Stomach (tissue), 4 donors: Measurements from ENCODE around the gene DENND4A.

Source experiments
- EP300 ChIP-seq: sonication (generic); formaldehyde crosslinking; IDR thresholded peaks from one replicate; pipeline ENCODE4 v1.6.1; 2017; ENCODE audit warnings: antibody characterized with exemption
- POLR2A ChIP-seq, 4 donors: fragments of 450-650 bp; IDR thresholded peaks; one replicate each; pipeline ENCODE4 v1.6.1; 2016; ENCODE audit warnings: antibody characterized with exemption in 4 of 4, control low read depth in 2 of 4, mild to moderate bottlenecking in 1 of 4, moderate library complexity in 1 of 4
- POLR2AphosphoS5 ChIP-seq, 3 donors: sonication (generic); formaldehyde crosslinking; IDR thresholded peaks; one replicate each; pipeline ENCODE4 v1.6.1; 2016; ENCODE audit warnings: antibody characterized with exemption in 3 of 3
- TF ChIP-seq, protein P1 (sequence below), 7 experiments: fragments of 450-650 bp in 4 of 7; fragments of 200-600 bp in 3 of 7; sonication (generic) in 3 of 7; IDR thresholded peaks; one replicate each; pipeline ENCODE4 v1.5.1; 2016 to 2019; ENCODE audit warnings: antibody characterized with exemption in 7 of 7, control low read depth in 2 of 7, mild to moderate bottlenecking in 1 of 7

DNA sequence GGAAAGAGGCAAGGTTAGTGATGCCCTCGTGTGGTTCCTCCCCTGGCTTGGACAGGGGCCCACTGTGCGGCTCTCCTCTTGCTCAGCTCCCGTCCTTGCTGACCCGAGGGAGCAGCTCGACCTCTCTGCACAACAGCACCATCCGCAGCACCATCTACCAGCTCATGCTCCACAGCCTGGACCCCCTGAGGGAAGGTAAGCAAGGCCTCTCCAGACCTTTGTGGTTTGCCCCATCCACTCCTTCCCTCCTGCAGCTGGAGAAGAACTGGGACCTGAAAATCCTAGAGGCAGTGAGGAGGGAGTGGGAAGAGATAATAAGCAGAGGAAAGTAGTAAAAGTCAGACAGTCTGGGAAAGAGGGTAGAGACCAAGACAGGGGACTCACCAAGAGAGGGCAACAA, 152.6 kb downstream of the DENND4A start:
- TF ChIP-seq, protein P1, sequence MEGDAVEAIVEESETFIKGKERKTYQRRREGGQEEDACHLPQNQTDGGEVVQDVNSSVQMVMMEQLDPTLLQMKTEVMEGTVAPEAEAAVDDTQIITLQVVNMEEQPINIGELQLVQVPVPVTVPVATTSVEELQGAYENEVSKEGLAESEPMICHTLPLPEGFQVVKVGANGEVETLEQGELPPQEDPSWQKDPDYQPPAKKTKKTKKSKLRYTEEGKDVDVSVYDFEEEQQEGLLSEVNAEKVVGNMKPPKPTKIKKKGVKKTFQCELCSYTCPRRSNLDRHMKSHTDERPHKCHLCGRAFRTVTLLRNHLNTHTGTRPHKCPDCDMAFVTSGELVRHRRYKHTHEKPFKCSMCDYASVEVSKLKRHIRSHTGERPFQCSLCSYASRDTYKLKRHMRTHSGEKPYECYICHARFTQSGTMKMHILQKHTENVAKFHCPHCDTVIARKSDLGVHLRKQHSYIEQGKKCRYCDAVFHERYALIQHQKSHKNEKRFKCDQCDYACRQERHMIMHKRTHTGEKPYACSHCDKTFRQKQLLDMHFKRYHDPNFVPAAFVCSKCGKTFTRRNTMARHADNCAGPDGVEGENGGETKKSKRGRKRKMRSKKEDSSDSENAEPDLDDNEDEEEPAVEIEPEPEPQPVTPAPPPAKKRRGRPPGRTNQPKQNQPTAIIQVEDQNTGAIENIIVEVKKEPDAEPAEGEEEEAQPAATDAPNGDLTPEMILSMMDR (IDR thresholded peaks at IDR 0.05), result no peak
- no peak for TF ChIP-seq EP300
- TF ChIP-seq POLR2AphosphoS5 (IDR thresholded peaks at IDR 0.05), result no peak
- TF ChIP-seq POLR2A (IDR thresholded peaks at IDR 0.05), result no peak
